Progenitor cell of endocrine pancreas (in vitro differentiated cells): ENCODE data around the gene CRTC3. TPM values are rescaled to one million over a fixed set of nuclear protein-coding genes. Genes with fewer than 3 reads are reported as not detected.

Source experiments
- DNase-seq: peaks from one replicate; pipeline ENCODE4 v3.0.0; 2021; ENCODE audit warnings: low spot score; ENCODE audit not compliant: unreplicated experiment
- H3K27ac Mint-ChIP-seq: 2 replicates; pipeline ENCODE4 v1.8.0; 2021; ENCODE audit warnings: mild to moderate bottlenecking, moderate library complexity, mixed read lengths
- H3K27me3 Mint-ChIP-seq: 2 replicates; pipeline ENCODE4 v1.8.0; 2021; ENCODE audit warnings: mixed read lengths
- H3K36me3 Mint-ChIP-seq: 2 replicates; pipeline ENCODE4 v1.8.0; 2022; ENCODE audit warnings: mixed read lengths; ENCODE audit not compliant: insufficient read depth
- H3K4me1 Mint-ChIP-seq: 2 replicates; pipeline ENCODE4 v1.8.0; 2021; ENCODE audit warnings: low read depth, mixed read lengths
- H3K4me3 Mint-ChIP-seq: 2 replicates; pipeline ENCODE4 v1.8.0; 2021; ENCODE audit warnings: low read depth, mild to moderate bottlenecking, moderate library complexity, mixed read lengths
- H3K9me3 Mint-ChIP-seq: 2 replicates; pipeline ENCODE4 v1.8.0; 2021; ENCODE audit warnings: low read depth, mixed read lengths
- total RNA-seq: library from RNA; stranded (reverse); gene quantifications from 2 replicates; pipeline ENCODE4 v1.2.1, GENCODE V29; 2021
- TF ChIP-seq, protein P1 (sequence below): fragments of 200-600 bp; sonication (generic); IDR thresholded peaks from one replicate; pipeline ENCODE4 v1.5.0; 2021; ENCODE audit warnings: antibody characterized with exemption, mild to moderate bottlenecking; ENCODE audit not compliant: unreplicated experiment

The CRTC3 gene
- total RNA-seq, 1 donor from 2014 or later: 34.6 TPM

DNA sequence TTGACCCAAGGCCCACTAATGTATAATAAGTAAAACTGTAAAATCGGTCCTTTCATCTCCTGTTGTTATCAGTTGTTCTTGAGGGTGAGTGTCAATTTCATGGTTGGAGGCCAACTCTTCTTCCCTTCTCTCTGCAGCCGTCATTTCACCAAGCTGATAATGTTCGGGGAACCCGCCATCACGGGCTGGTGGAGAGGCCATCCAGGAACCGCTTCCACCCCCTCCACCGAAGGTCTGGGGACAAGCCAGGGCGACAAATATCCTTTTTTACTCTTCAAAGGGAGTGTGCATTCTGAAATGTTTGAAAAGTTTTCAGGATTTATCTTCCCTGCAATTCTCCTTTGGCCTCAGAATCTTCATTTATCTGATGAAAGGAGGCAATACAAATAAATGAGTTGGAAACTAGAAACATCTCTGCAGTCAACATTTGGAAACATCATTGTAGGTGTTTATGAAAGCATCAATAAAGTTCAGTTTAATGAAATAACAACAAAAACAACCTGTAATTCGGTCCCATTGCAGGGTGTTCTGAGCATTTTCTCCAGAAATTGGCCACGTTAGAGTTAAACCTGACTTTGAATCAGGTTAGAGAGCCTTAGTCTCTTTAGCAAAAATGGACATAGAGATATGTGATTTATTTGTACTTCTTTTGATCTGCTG lies 63.9 kb downstream of the CRTC3 start:
- Mint-ChIP-seq H3K4me1 (peaks cover 3% of the 10 kb centered on the region), H3K9me3 (no peaks in the 10 kb centered on the region), H3K27me3 (no peaks in the 10 kb centered on the region), H3K36me3 (peaks cover 3% of the 10 kb centered on the region), H3K4me3 (no peak overlapping the region), H3K27ac (no peak overlapping the region)
- DNase-seq: no peak
- TF ChIP-seq, protein P1, sequence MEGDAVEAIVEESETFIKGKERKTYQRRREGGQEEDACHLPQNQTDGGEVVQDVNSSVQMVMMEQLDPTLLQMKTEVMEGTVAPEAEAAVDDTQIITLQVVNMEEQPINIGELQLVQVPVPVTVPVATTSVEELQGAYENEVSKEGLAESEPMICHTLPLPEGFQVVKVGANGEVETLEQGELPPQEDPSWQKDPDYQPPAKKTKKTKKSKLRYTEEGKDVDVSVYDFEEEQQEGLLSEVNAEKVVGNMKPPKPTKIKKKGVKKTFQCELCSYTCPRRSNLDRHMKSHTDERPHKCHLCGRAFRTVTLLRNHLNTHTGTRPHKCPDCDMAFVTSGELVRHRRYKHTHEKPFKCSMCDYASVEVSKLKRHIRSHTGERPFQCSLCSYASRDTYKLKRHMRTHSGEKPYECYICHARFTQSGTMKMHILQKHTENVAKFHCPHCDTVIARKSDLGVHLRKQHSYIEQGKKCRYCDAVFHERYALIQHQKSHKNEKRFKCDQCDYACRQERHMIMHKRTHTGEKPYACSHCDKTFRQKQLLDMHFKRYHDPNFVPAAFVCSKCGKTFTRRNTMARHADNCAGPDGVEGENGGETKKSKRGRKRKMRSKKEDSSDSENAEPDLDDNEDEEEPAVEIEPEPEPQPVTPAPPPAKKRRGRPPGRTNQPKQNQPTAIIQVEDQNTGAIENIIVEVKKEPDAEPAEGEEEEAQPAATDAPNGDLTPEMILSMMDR: no peak

GRCh38 chr15:90594301-90594738 lies 64.6 kb downstream of the CRTC3 start:
- Mint-ChIP-seq H3K27ac (no peak overlapping the region), H3K36me3 (peaks cover 3% of the 10 kb centered on the region), H3K4me3 (no peak overlapping the region), H3K27me3 (no peaks in the 10 kb centered on the region), H3K4me1 (peaks cover 3% of the 10 kb centered on the region), H3K9me3 (no peaks in the 10 kb centered on the region)
- no peak for DNase-seq
- TF ChIP-seq, protein P1: no peak

DNA sequence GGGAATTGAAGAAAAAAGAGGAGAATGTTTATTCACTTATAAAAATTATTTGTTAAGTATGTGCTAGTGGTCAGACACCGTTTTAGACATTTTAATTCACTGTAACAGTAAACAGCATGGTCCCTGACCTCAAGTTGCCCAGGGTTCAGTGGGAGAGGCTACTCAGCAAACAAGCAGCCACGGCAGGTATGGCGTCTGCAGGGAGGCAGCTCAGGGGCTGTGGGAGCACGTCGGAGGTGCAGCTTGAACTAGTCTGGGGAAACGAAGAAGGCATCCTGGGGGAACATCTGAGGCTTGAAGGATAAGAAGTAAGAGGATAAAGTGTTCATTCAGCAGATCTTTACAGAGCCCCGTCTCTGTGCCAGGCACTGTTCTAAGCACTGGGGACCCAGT lies 66.0 kb downstream of the CRTC3 start:
- peaks cover 3% of the 10 kb centered on the region for H3K4me1 Mint-ChIP-seq
- peaks cover 3% of the 10 kb centered on the region for H3K36me3 Mint-ChIP-seq
- no peaks in the 10 kb centered on the region for H3K9me3 Mint-ChIP-seq
- H3K4me3 Mint-ChIP-seq: no peak overlapping the region
- TF ChIP-seq, protein P1: no peak
- no peak overlapping the region for H3K27ac Mint-ChIP-seq
- H3K27me3 Mint-ChIP-seq: no peaks in the 10 kb centered on the region
- no peak for DNase-seq

DNA sequence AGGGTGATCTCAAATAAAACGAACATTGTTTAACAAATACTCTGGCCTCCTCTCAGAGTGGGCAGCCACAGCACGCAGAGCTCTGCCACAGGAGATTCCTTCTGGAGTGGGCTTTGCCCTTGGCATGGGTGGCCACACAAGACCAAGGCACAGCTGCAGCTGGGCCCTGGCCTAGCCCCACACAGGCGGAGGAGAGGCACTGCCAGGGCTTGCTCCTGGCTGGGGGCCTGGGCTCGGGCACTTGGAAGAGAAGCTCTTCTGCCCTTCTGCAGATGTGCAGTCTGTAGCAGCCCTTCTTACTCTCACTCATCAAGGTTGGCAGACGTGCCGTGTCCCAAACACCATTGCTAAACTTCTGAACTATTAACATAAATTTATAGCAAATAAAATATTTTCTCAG lies 67.2 kb downstream of the CRTC3 start:
- no peak for DNase-seq
- no peaks in the 10 kb centered on the region for H3K27me3 Mint-ChIP-seq
- H3K4me3 Mint-ChIP-seq: no peak overlapping the region
- H3K27ac Mint-ChIP-seq: no peak overlapping the region
- peaks cover 3% of the 10 kb centered on the region for H3K4me1 Mint-ChIP-seq
- TF ChIP-seq, protein P1: no peak
- H3K9me3 Mint-ChIP-seq: no peaks in the 10 kb centered on the region
- H3K36me3 Mint-ChIP-seq: peaks cover 3% of the 10 kb centered on the region

- TF ChIP-seq, protein P1: no peak
- Mint-ChIP-seq H3K4me1 (peaks cover 3% of the 10 kb centered on the region), H3K9me3 (no peaks in the 10 kb centered on the region), H3K36me3 (peaks cover 5% of the 10 kb centered on the region), H3K27ac (no peak overlapping the region), H3K4me3 (no peak overlapping the region), H3K27me3 (no peaks in the 10 kb centered on the region)
- DNase-seq: no peak
Measured at GRCh38 chr15:90597577-90597976, 67.9 kb downstream of the CRTC3 start.
